GM18909 (cell line): Measurements from ENCODE around the gene DPYSL3.
A peak's percentile ranks its signal among the peaks of the same experiment; 100 is the strongest.

Source experiments
- ATAC-seq: cut with Tn5 transposase; IDR thresholded peaks from one replicate; pipeline ENCODE4 v1.9.1; 2021; ENCODE audit warnings: mild to moderate bottlenecking; ENCODE audit not compliant: unreplicated experiment, poor library complexity

The DPYSL3 gene

GRCh38 chr5:147517383-147517782, 7.5 kb upstream of the DPYSL3 start:
- no peak for ATAC-seq

- no peak for ATAC-seq
Observed at GRCh38 chr5:147515269-147515668, 5.4 kb upstream of the DPYSL3 start.

- no peak for ATAC-seq
Observed at GRCh38 chr5:147512659-147513379, 3.0 kb upstream of the DPYSL3 start.

GRCh38 chr5:147510885-147511284, 1.0 kb upstream of the DPYSL3 start:
- ATAC-seq = no peak

GRCh38 chr5:147509041-147509709, 693 bp downstream of the DPYSL3 start:
- ATAC-seq = peak; percentile 10

GRCh38 chr5:147508711-147509040, 1.2 kb downstream of the DPYSL3 start:
- no peak for ATAC-seq

- no peak for ATAC-seq
Observed at GRCh38 chr5:147507480-147508126, 2.3 kb downstream of the DPYSL3 start.

GRCh38 chr5:147504535-147504934, 5.3 kb downstream of the DPYSL3 start:
- ATAC-seq = no peak

- no peak for ATAC-seq
Observed at GRCh38 chr5:147504011-147504410, 5.9 kb downstream of the DPYSL3 start.

- no peak for ATAC-seq
Observed at GRCh38 chr5:147490989-147491388, 18.9 kb downstream of the DPYSL3 start.

GRCh38 chr5:147487031-147487750, 22.7 kb downstream of the DPYSL3 start:
- no peak for ATAC-seq

- no peak for ATAC-seq
Observed at GRCh38 chr5:147485814-147486213, 24.1 kb downstream of the DPYSL3 start.

GRCh38 chr5:147485046-147485445, 24.8 kb downstream of the DPYSL3 start:
- ATAC-seq = no peak

- no peak for ATAC-seq
Observed at GRCh38 chr5:147484708-147485020, 25.2 kb downstream of the DPYSL3 start.

- ATAC-seq = no peak
Observed at GRCh38 chr5:147483961-147484707, 25.7 kb downstream of the DPYSL3 start.

GRCh38 chr5:147483188-147483790, 26.6 kb downstream of the DPYSL3 start:
- ATAC-seq = no peak

GRCh38 chr5:147482706-147483180, 27.1 kb downstream of the DPYSL3 start:
- ATAC-seq = no peak

- peak; percentile 65 for ATAC-seq
Observed at GRCh38 chr5:147481874-147482705, 27.8 kb downstream of the DPYSL3 start.

- peak; percentile 15 for ATAC-seq
Observed at GRCh38 chr5:147481376-147481775, 28.5 kb downstream of the DPYSL3 start.
